ENCODE results near the gene ZNF768. TPM values are rescaled to one million over a fixed set of nuclear protein-coding genes. Genes with fewer than 3 reads are reported as not detected.

Gene ZNF768
- total RNA-seq, 4 donors from 2014 or later = 16.5 to 22.5 (median 18.6) TPM

DNA sequence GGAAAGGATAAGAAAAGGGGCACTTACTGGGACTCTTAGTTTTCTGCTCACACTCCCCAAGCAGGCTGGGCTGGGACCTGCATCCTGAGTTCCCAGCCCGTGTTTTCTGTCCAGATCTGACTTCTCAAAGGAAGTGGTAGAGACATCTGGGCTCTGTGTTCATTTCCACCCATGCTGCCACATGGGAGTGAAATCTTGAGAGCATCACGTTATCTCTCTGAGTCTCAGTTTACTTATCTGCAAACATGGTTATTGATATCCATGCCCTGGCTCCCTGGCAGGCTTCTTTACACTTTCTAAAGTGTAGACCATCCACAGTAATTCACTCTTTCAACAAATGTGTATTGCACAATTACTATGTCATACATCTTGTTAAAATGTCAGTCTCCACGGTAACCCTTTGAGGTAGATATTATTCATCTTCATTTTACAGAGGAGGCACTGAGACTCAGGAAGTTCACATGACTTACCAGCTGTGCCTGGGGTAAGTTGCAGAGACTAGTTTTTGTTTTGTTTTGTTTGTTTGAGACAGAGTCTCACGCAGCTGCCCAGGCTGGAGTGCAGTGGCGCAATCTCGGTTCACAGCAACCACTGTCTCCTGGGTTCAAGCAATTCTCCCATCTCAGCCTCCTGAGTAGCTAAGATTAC is 41.7 kb upstream of the ZNF768 start:
- ATAC-seq (ENCODE audit: low FRiP score) (peak; percentile 67), DNase-seq (ENCODE audit: low spot score) (no peak)
- TF ChIP-seq, protein P1, sequence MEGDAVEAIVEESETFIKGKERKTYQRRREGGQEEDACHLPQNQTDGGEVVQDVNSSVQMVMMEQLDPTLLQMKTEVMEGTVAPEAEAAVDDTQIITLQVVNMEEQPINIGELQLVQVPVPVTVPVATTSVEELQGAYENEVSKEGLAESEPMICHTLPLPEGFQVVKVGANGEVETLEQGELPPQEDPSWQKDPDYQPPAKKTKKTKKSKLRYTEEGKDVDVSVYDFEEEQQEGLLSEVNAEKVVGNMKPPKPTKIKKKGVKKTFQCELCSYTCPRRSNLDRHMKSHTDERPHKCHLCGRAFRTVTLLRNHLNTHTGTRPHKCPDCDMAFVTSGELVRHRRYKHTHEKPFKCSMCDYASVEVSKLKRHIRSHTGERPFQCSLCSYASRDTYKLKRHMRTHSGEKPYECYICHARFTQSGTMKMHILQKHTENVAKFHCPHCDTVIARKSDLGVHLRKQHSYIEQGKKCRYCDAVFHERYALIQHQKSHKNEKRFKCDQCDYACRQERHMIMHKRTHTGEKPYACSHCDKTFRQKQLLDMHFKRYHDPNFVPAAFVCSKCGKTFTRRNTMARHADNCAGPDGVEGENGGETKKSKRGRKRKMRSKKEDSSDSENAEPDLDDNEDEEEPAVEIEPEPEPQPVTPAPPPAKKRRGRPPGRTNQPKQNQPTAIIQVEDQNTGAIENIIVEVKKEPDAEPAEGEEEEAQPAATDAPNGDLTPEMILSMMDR (IDR thresholded peaks at IDR 0.05) = no peak

DNA sequence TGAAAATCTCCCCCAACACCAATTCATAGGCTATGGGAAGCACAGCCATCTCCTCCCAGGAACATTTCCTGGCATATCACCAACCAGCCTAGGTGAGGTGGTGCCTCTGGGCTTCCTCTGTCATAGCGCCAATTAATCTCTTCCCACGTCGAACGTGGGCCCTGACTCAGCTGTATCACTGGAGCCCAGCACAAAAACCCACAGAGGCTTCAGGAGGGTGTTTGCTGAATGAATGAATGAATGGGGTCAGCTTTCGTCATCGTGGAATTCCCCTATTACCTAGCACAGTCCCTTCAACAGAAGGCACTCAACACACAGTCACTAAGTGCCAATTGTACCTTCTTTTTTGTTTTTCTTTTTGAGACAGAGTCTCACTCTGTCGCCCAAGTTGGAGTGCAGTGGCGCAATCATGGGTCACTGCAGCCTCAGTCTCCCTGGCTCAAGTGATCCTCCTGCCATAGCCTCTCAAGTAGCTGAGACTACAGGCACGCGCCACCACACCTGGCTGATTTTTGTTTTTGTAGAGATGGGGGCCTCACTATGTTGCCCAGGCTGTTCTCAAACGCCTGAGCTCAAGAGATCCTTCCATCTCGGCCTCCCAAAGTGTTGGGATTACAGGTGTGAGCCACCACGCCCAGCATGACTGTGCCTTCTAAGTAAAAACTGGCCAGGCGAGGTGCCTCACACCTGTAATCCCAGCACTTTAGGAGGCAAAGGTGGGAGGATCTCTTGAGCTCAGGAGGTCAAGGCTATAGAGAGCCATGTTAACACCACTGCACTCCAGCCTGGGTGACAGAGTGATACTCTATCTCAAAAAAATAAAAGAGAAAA is 41.0 kb upstream of the ZNF768 start:
- ATAC-seq (ENCODE audit: low FRiP score) = peak; percentile 19
- TF ChIP-seq, protein P1 (IDR thresholded peaks at IDR 0.05) = no peak

DNA sequence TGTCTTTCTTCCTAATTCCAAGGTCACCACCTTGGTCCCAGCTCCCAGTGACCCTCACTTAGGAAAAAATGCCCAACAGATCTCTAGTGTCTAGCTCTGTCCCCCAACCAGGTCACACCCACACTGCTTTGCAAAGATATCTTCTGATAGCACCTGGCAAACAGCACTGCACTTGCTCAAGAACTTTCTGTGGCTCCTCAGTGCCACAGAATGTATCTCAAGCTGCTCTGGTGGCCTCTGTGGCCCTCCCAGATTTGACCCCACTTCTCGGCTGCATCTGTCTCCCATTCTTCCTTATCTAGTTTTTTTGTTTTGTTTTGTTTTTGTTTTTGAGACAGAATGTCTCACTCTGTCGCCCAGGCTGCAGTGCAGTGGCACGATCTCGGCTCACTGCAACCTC is 40.2 kb upstream of the ZNF768 start:
- TF ChIP-seq, protein P1 (IDR thresholded peaks at IDR 0.05) = no peak
- no peak for DNase-seq (ENCODE audit: low spot score)

More for the DNA sequence above, 41.0 kb upstream of the ZNF768 start:
- DNase-seq (ENCODE audit: low spot score) = no peak

DNA sequence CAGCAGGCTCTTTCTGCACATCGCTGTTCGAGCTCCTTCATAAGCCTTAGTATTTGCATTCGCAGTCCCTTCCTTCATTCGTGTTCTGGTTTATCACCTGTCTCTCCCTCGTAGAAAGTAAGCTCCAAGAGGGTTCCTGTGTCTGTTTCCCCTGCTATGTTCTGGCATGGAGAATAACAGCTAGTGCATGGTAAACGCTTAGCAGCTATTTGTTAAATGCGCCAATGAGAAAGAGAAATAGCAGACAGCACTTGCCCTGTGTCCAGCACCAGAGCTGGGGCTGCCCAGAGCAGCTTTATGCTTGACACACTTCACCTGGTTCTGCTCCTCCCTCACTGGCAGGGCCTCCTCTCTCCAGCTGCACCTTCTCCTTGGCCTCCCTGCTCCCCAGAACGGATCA is 39.6 kb upstream of the ZNF768 start:
- DNase-seq (ENCODE audit: low spot score) = no peak
- ATAC-seq (ENCODE audit: low FRiP score) = no peak
- TF ChIP-seq, protein P1 (IDR thresholded peaks at IDR 0.05) = no peak

More for the DNA sequence above, 40.2 kb upstream of the ZNF768 start:
- no peak for ATAC-seq (ENCODE audit: low FRiP score)

DNA sequence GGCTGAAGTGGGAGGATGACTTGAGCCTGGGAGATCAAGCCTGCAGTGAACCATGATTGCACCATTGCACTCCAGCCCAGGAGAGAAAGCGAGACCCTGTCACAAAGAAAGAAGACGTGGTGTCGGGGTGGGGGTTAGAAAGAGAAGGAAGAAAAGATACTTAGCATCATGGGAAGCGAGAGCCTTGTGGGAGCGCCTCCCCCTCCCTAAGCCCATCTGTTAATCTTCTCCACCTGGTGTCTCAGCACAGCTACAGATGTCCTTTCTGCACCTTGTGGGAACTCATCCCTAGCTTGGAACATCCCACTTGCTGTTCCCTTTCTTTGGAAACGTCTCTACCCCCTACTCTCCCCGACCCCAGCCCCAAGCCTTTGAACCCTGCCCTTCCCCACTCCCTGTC is 39.2 kb upstream of the ZNF768 start:
- ATAC-seq (ENCODE audit: low FRiP score) (no peak), DNase-seq (ENCODE audit: low spot score) (no peak)
- TF ChIP-seq, protein P1 (IDR thresholded peaks at IDR 0.05) = no peak

DNA sequence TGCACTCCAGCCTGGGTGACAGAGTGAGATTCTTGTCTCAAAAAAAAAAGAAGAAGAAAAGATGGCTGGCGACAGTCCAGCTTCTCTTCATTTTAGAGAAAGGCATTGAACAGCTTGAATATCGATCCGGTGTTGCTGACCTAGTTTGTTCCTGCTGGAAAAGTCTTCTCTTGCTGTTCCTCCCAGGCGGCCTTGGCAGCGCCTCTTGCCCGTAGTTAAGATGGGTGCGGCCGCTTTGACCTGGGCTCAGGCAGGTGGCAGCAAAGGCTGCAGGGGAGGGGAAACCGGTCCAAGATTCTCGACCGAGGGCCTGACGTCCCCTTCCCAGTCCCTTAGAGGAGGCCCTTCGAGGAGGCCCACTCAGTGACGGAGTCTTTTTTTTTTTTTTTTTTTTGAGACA is 35.7 kb upstream of the ZNF768 start:
- DNase-seq (ENCODE audit: low spot score) (no peak), ATAC-seq (ENCODE audit: low FRiP score) (no peak)
- TF ChIP-seq, protein P1 (IDR thresholded peaks at IDR 0.05) = no peak

All from omental fat pad (tissue), 4 donors.